ENCODE data around the gene TCF12.

The TCF12 gene

DNA sequence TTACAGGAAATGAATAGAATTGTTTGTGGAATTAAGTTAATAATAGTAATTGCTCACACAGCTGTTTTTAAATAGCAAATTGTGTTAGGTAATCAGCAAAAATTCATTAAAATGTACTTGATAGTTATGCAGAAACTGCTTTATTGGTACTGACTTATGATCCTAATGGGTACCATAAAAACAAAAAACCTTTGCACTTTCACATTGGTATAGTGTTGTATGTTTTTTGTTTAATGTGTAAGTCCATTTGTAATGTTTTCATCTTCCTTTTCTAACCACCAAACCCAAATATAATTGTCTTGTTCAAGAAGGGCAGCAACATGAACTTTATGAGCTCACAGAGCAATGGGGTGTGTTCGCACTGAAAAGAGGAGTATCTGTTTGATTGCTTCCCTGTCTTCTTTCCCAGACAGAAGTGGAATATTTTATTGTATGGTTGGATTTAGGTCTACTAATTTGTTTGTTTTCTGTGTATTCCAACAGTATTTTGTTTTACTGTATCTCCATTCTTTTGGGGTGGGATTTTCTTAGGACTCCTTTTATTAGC is 135.8 kb downstream of the TCF12 start:
- Mint-ChIP-seq H3K36me3 (ENCODE audit: low read depth) (peaks cover 1% of the 10 kb centered on the region), H3K27me3 (ENCODE audit: low read depth) (no peaks in the 10 kb centered on the region), H3K9me3 (no peaks in the 10 kb centered on the region), H3K4me1 (ENCODE audit: low read depth) (peaks cover 19% of the 10 kb centered on the region), H3K4me3 (no peak overlapping the region), H3K27ac (no peak overlapping the region)
- no peak for DNase-seq (ENCODE audit: low spot score)

DNA sequence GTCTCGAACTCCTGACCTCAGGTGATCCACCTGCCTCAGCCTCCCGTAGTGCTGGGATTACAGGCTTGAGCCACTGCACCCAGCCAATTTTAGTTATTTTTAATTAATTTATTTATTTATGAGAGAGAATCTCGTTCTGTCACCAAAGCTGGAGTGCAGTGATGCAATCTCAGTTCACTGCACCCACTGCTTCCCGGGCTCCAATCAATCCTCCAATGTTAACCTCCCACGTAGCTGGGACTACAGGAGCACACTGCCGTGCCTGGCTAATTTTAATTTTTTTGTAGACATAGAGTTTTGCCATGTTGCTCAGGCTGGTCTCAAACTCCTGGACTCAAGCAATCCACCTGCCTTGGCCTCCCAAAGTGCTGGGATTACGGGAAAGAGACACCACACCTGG is 137.9 kb downstream of the TCF12 start:
- peaks cover 17% of the 10 kb centered on the region for H3K4me1 Mint-ChIP-seq (ENCODE audit: low read depth)
- no peaks in the 10 kb centered on the region for H3K36me3 Mint-ChIP-seq (ENCODE audit: low read depth)
- no peak for DNase-seq (ENCODE audit: low spot score)
- H3K4me3 Mint-ChIP-seq, result no peak overlapping the region
- H3K9me3 Mint-ChIP-seq, result no peaks in the 10 kb centered on the region
- no peak overlapping the region for H3K27ac Mint-ChIP-seq
- H3K27me3 Mint-ChIP-seq (ENCODE audit: low read depth), result no peaks in the 10 kb centered on the region

DNA sequence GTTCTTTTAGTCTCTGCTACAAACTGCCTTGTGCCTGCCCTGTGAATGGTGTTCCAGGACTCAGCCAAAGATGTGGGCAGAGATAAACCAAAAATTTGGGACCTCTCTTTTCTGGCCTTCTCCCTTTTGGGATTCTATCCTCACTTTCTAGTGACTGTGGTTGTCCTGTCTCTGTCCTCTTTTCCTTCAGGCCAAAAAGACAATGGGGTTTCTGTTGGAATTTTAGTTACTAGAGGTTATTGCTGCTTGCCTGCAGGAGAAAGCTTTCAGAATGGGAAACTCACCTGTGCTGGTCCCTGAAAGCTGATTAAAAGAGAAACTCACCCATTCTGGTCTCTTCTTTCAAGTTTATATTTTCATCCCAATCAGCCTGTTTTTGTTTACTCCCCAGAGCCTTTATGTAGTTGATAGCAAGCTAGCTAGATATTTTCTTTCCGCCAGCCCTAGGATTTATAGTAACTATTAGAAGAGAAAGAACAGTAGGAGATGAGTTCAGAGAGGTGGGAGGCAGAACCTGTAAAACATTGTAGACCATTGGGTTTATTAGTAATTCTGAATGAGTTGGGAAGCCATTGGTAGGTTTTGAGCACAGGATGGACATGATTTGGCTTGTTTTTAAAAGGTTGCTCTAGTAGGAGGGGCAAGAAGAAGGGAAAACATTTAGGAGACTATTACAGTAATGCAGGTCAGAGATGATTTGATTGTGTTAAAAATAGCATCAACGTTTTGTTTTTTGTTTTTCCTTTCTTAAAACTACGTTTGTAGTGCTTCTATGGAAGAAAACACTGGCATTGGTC is 138.9 kb downstream of the TCF12 start:
- no peak for DNase-seq (ENCODE audit: low spot score)
- Mint-ChIP-seq H3K27me3 (ENCODE audit: low read depth) (no peaks in the 10 kb centered on the region), H3K4me3 (no peak overlapping the region), H3K9me3 (no peaks in the 10 kb centered on the region), H3K27ac (no peak overlapping the region), H3K4me1 (ENCODE audit: low read depth) (peaks cover 12% of the 10 kb centered on the region), H3K36me3 (ENCODE audit: low read depth) (no peaks in the 10 kb centered on the region)

DNA sequence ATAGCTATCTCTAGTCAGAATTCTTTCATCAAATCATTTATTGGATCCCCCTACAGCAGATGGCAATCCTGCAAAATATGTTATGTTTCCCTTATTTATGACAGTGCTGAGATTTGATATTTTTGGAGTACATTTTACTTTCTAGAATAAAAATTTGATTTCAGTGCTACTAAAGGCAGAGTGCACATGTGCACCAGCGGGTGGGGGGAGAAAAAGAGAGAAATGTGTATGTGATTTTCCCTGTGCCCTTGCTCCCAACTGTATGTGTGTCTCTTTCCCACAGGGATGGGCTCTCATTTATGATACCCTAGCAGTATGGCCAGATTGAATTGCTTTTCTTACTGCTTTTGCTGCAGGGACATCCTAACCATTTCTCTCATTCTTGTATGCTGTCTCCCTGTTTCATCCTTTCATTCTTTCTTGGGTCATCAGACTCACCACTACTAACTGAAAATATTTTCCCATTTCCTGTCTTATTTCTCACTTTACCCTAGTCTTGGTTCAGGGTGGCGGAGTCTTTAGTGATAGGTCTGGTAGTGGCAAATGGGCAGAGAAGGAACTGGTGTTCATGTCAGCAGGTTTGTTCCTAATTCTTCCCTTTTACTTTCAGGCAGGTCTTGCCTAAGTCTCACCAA is 140.7 kb downstream of the TCF12 start:
- no peak overlapping the region for H3K27ac Mint-ChIP-seq
- H3K36me3 Mint-ChIP-seq (ENCODE audit: low read depth), result peaks cover 4% of the 10 kb centered on the region
- DNase-seq (ENCODE audit: low spot score), result no peak
- H3K27me3 Mint-ChIP-seq (ENCODE audit: low read depth), result no peaks in the 10 kb centered on the region
- H3K9me3 Mint-ChIP-seq, result no peaks in the 10 kb centered on the region
- H3K4me3 Mint-ChIP-seq, result no peak overlapping the region
- H3K4me1 Mint-ChIP-seq (ENCODE audit: low read depth), result peaks cover 15% of the 10 kb centered on the region

DNA sequence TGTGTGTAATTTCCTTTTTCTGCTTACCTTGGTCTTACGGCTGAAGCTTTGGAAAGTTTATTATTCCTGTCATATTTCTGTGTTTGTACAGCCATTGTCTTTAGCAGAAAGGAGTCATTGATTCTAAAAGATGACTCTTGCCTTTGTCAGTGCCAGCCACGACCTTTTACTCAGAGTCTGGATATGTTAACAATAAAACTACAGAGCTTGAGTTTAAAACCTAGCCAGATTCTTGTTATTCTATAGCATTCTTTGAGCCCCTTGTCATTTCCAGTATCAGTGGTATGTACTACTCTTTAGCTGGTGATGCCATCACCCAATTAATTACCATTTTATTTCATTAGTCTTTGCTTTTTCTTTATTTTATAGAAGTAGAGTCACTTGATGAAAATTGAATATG is 142.4 kb downstream of the TCF12 start:
- no peak for DNase-seq (ENCODE audit: low spot score)
- Mint-ChIP-seq H3K36me3 (ENCODE audit: low read depth) (peaks cover 7% of the 10 kb centered on the region), H3K4me1 (ENCODE audit: low read depth) (peaks cover 19% of the 10 kb centered on the region), H3K27ac (no peak overlapping the region), H3K27me3 (ENCODE audit: low read depth) (no peaks in the 10 kb centered on the region), H3K4me3 (no peak overlapping the region), H3K9me3 (no peaks in the 10 kb centered on the region)

DNA sequence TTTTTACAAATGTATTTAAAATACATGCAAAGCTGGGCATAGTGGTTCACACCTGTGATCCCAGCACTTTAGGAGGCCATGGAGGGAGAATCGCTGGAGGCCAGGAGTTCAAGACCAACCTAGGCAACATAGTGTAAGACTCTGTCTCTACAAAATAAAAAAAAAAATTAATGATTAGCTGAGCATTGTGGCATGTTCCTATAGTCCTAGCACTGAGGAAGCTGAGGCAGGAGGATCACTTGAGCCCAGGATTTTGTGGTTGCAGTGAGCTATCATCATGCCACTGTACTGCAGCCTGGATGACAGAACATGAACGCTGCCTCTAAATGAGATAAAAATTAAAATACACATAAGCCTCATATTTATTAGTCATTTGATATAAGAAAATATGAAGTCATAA is 142.8 kb downstream of the TCF12 start:
- H3K4me3 Mint-ChIP-seq, result no peak overlapping the region
- H3K4me1 Mint-ChIP-seq (ENCODE audit: low read depth), result peaks cover 19% of the 10 kb centered on the region
- no peak for DNase-seq (ENCODE audit: low spot score)
- H3K27ac Mint-ChIP-seq, result no peak overlapping the region
- H3K9me3 Mint-ChIP-seq, result no peaks in the 10 kb centered on the region
- no peaks in the 10 kb centered on the region for H3K27me3 Mint-ChIP-seq (ENCODE audit: low read depth)
- peaks cover 8% of the 10 kb centered on the region for H3K36me3 Mint-ChIP-seq (ENCODE audit: low read depth)

DNA sequence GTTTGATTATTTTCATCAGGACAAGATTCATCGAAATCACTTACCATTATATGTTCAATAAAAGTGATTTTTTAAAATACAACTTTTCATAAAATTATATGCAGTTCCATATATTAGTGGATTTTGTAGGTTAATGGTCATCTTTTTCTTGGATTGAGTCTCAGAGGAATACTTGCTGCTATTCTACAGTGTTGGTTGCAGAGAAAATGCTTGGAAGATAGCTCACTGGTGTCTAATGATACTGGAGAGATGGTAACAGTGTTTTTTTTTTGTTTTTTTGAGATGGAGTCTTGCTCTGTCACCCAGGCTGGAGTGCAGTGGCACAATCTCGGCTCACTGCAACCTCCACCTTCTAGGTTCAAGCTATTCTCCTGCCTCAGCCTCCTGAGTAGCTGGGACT is 143.3 kb downstream of the TCF12 start:
- Mint-ChIP-seq H3K4me3 (no peak overlapping the region), H3K27me3 (ENCODE audit: low read depth) (no peaks in the 10 kb centered on the region), H3K9me3 (no peaks in the 10 kb centered on the region), H3K36me3 (ENCODE audit: low read depth) (peaks cover 8% of the 10 kb centered on the region), H3K4me1 (ENCODE audit: low read depth) (peaks cover 19% of the 10 kb centered on the region), H3K27ac (no peak overlapping the region)
- no peak for DNase-seq (ENCODE audit: low spot score)

DNA sequence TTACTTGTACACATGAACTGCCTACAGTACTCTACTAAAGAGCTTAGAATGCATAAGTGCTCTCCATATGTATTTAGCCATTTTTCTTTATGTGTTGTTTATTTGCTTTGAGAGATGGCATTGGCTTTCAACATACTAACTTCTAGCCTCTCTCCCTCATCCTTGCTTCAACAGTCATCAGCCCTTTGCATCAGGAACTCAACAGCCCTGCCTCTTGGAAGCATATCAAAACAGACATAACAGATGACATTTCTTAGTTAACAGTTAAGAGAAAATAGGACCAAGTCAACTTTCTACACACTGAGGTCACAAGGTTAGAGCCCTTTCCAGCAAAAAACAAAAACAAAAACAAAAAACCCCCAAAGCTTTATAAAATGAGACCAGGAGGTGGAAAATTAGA is 145.6 kb downstream of the TCF12 start:
- H3K4me3 Mint-ChIP-seq, result no peak overlapping the region
- no peak overlapping the region for H3K27ac Mint-ChIP-seq
- H3K27me3 Mint-ChIP-seq (ENCODE audit: low read depth), result no peaks in the 10 kb centered on the region
- DNase-seq (ENCODE audit: low spot score), result no peak
- peaks cover 8% of the 10 kb centered on the region for H3K36me3 Mint-ChIP-seq (ENCODE audit: low read depth)
- H3K9me3 Mint-ChIP-seq, result no peaks in the 10 kb centered on the region
- peaks cover 15% of the 10 kb centered on the region for H3K4me1 Mint-ChIP-seq (ENCODE audit: low read depth)

DNA sequence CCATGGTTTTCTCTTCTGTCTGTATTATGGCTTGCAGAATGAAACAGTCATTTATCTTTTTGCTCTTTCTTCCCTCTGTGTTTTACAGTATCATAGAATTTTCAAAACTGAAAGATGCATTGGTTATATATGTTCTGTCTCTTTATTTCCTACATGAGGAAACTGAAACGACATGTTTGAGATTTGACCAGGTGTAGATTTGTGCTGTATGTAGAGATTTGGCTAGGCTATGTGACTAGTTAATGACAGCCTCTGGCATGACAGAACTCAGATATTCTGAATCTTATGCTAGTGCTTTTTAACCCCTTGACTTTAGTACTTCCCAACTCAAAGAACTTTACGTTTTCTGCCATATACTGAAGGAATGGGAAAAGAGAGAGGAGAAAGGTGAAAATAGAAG is 151.0 kb downstream of the TCF12 start:
- H3K4me1 Mint-ChIP-seq (ENCODE audit: low read depth), result peaks cover 23% of the 10 kb centered on the region
- no peak for DNase-seq (ENCODE audit: low spot score)
- H3K9me3 Mint-ChIP-seq, result no peaks in the 10 kb centered on the region
- peaks cover 1% of the 10 kb centered on the region for H3K36me3 Mint-ChIP-seq (ENCODE audit: low read depth)
- H3K27me3 Mint-ChIP-seq (ENCODE audit: low read depth), result no peaks in the 10 kb centered on the region
- H3K27ac Mint-ChIP-seq, result no peak overlapping the region
- H3K4me3 Mint-ChIP-seq, result no peak overlapping the region

DNA sequence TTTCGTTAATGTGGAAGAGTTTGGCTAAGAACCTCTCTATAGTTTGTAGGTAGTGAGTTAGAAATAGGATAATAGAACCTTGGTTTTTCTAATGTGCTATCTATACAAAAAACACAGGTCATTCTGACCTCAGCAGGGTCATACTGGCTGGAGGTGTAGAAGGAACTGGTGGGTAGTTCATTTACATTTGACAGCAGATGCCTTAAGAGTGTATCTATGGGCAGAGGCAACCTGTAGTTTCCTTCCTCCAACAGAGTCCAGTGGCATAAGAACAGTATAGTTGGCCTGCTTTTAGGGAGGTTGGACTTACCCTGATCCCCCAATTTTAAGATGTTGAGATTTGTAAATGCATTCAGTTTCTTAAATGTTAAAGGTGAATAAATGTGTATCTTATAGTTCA is 152.2 kb downstream of the TCF12 start:
- Mint-ChIP-seq H3K4me1 (ENCODE audit: low read depth) (peaks cover 18% of the 10 kb centered on the region), H3K4me3 (no peak overlapping the region), H3K27me3 (ENCODE audit: low read depth) (no peaks in the 10 kb centered on the region), H3K9me3 (no peaks in the 10 kb centered on the region), H3K36me3 (ENCODE audit: low read depth) (peaks cover 1% of the 10 kb centered on the region), H3K27ac (no peak overlapping the region)
- no peak for DNase-seq (ENCODE audit: low spot score)

DNA sequence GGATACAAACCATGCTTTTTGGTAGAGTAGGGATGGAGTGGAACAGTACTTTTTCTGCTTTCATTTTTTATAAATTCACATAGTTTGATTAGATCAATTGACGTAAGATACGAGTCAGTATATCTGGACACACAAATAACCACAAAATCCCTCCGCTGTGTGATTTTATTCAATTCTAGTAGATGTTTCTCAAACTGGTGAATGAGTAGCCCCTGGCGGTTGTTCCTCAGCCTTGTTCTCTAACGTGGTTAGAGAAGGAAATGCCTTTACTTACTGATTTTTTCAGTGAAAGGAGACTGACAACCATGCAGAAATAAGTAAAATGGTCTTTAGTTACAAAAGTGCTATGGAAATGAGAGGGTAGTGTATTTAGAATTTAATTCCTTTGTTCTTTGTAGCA is 161.0 kb downstream of the TCF12 start:
- H3K4me1 Mint-ChIP-seq (ENCODE audit: low read depth), result peaks cover 12% of the 10 kb centered on the region
- no peak overlapping the region for H3K27ac Mint-ChIP-seq
- no peak overlapping the region for H3K4me3 Mint-ChIP-seq
- DNase-seq (ENCODE audit: low spot score), result no peak
- H3K9me3 Mint-ChIP-seq, result no peaks in the 10 kb centered on the region
- no peaks in the 10 kb centered on the region for H3K36me3 Mint-ChIP-seq (ENCODE audit: low read depth)
- H3K27me3 Mint-ChIP-seq (ENCODE audit: low read depth), result no peaks in the 10 kb centered on the region

DNA sequence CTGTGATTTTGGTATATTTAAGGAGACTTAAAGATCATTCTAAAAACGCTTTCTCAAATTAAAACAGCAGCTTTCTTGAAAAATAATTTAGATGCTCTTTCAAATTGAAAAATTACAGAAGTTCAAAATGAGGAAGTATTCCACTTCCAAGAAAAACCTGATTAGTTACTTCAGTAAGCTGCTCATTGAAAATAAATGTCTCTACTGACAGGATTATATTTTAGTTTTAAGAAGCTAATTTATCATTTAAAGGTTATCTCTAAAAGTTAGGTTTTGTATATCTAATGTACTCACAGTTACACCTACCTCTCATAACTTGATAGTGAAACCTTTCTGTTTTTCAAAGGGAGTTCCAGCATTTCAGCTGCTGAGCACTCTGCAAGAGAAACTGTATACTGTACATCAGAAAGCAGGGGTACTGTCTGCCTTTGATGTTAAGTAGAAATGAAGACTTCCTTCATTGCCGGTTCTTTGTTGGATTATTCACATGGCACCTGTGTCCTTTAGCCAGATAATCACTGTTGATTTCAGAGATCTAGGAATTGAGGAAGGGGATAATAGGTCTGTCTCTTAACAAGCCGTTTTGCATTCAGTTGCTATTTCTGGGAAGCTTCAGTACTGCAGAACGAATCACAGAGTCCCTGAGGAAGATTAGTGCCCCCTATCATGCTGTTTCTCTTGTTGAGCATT is 161.6 kb downstream of the TCF12 start:
- H3K4me1 Mint-ChIP-seq (ENCODE audit: low read depth), result peaks cover 12% of the 10 kb centered on the region
- no peaks in the 10 kb centered on the region for H3K27me3 Mint-ChIP-seq (ENCODE audit: low read depth)
- no peak overlapping the region for H3K4me3 Mint-ChIP-seq
- H3K9me3 Mint-ChIP-seq, result no peaks in the 10 kb centered on the region
- DNase-seq (ENCODE audit: low spot score), result no peak
- H3K27ac Mint-ChIP-seq, result no peak overlapping the region
- H3K36me3 Mint-ChIP-seq (ENCODE audit: low read depth), result no peaks in the 10 kb centered on the region

DNA sequence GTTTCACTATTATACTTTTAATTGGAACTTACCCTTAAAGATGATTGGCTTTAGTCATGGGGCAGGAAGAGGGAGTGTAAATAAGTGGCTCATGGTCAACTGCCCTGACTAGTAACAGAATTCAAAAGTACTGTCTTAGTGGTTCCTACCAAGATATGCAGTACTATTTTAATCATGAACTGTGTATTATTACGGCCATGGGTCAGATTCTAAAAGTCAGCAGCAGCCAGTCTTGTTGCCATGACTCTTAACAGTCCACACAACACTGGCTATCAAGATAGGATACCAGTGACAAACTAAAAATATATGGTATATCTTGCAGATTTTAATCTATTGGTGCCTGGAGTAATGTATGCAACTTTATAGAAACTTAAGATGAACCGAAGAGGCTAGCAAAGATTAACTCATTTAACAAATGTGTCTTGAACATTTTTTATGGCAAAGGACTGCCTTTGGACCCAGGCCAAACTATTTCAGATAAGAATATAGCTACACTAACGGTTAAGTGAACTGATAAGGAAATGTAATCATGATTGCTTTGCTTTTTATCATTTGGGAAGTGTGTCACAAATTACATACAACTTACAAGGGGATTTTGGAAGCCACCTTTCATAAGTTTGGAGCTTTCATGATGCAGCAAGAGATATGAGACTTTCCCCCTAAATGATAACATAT is 163.7 kb downstream of the TCF12 start:
- no peak overlapping the region for H3K27ac Mint-ChIP-seq
- no peaks in the 10 kb centered on the region for H3K27me3 Mint-ChIP-seq (ENCODE audit: low read depth)
- DNase-seq (ENCODE audit: low spot score), result no peak
- H3K36me3 Mint-ChIP-seq (ENCODE audit: low read depth), result no peaks in the 10 kb centered on the region
- no peaks in the 10 kb centered on the region for H3K9me3 Mint-ChIP-seq
- no peak overlapping the region for H3K4me3 Mint-ChIP-seq
- H3K4me1 Mint-ChIP-seq (ENCODE audit: low read depth), result peaks cover 12% of the 10 kb centered on the region

DNA sequence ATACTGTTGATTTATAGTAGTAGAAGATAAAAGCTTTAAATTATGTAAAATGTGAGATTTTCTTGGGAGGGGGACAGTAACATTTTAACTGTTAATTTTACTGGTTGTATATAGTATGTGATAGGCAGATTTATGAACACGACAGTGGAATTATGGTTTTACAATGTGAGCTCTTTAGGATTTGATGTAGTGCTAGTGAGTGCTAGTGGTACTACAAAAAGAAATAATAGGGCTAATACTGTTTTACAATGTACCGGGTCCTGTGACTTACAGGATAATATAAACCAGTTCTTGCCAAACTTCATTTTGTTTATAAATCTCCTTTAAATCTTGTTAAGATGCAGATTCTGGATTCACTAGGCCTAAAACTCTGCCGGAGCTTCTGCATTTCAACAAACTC is 165.7 kb downstream of the TCF12 start:
- DNase-seq (ENCODE audit: low spot score), result no peak
- peaks cover 12% of the 10 kb centered on the region for H3K4me1 Mint-ChIP-seq (ENCODE audit: low read depth)

More for the DNA sequence above, 165.7 kb downstream of the TCF12 start:
- Mint-ChIP-seq H3K27me3 (ENCODE audit: low read depth) (no peaks in the 10 kb centered on the region), H3K36me3 (ENCODE audit: low read depth) (no peaks in the 10 kb centered on the region), H3K27ac (no peak overlapping the region), H3K4me3 (no peak overlapping the region), H3K9me3 (no peaks in the 10 kb centered on the region)

Measured in T-helper 2 cell treated with Interferon-gamma antibody and Interleukin-4, amounts not matched to agents 5 μg/mL and 100 μg/mL, for 36 hours (primary cell).